H1 (cell line): Measurements from ENCODE around the gene PRSS8. TPM values are rescaled to one million over a fixed set of nuclear protein-coding genes. Genes with fewer than 3 reads are reported as not detected.

Source experiments
- CTCF ChIA-PET: fragments of 300-600 bp; sonication (Branson Sonifier 250); formaldehyde crosslinking; loops from one replicate; lab custom pipeline; 2021; ENCODE audit not compliant: partially characterized antibody; lab: Charles Lee
- POLR2A ChIA-PET: fragments of 300-600 bp; sonication (Branson Sonifier 250); formaldehyde crosslinking; loops from one replicate; lab custom pipeline; 2021; ENCODE audit warnings: inconsistent platforms; ENCODE audit not compliant: partially characterized antibody; lab: Charles Lee
- DNase-seq, 2 experiments: peaks; one replicate each; pipeline versions ENCODE4 v3.0.0 to v3.0.0-alpha.2; 2010 to 2022; ENCODE audit warnings: low spot score in 2 of 2, low read depth in 1 of 2, mixed read lengths in 1 of 2
- FAIRE-seq: peaks from 2 replicates; lab custom pipeline; 2011; peaks lifted over from hg19 to GRCh38; lab: Jason Lieb, UNC
- H2AFZ ChIP-seq: 2 replicates; pipeline ENCODE4 v1.8.1; 2012; ENCODE audit warnings: low read length, inconsistent platforms
- H2AK5ac ChIP-seq: 2 replicates; pipeline ENCODE4 v1.6.1; 2013; ENCODE audit warnings: low read depth, low read length
- H2BK120ac ChIP-seq: replicated peaks from 2 replicates; pipeline ENCODE3; 2013; ENCODE audit warnings: low read depth, low read length, inconsistent platforms
- H2BK12ac ChIP-seq: 2 replicates; pipeline ENCODE4 v1.6.1; 2013; ENCODE audit warnings: low read depth, low read length
- H2BK15ac ChIP-seq: 2 replicates; pipeline ENCODE4 v1.6.1; 2013; ENCODE audit warnings: low read length
- H2BK20ac ChIP-seq: 2 replicates; pipeline ENCODE4 v1.6.1; 2013; ENCODE audit warnings: low read length
- H2BK5ac ChIP-seq: 2 replicates; pipeline ENCODE4 v1.6.1; 2013; ENCODE audit warnings: low read depth, low read length
- H3K14ac ChIP-seq: 2 replicates; pipeline ENCODE4 v1.6.1; 2013; ENCODE audit warnings: inconsistent platforms; ENCODE audit not compliant: insufficient read length
- H3K18ac ChIP-seq: 2 replicates; pipeline ENCODE4 v1.6.1; 2013; ENCODE audit warnings: low read length; ENCODE audit errors: extremely low read depth
- H3K23ac ChIP-seq: 2 replicates; pipeline ENCODE4 v1.6.1; 2013; ENCODE audit warnings: inconsistent platforms; ENCODE audit not compliant: insufficient read length
- H3K23me2 ChIP-seq: 2 replicates; pipeline ENCODE4 v1.6.1; 2013; ENCODE audit warnings: low read depth, low read length
- H3K27ac ChIP-seq: 2 replicates; pipeline ENCODE4 v1.6.1; 2011; ENCODE audit warnings: low read depth, low read length, inconsistent platforms
- H3K27me3 ChIP-seq, 4 experiments: replicated peaks in 1 of 4; 1 replicate in 1 of 4; 2 replicates in 3 of 4; pipeline versions ENCODE4 v1.6.1 to v1.8.1; 2011 to 2013; ENCODE audit warnings: low read length in 3 of 4, mild to moderate bottlenecking in 3 of 4, inconsistent platforms in 2 of 4, mixed read lengths in 2 of 4, moderate library complexity in 1 of 4; ENCODE audit not compliant: control insufficient read depth in 3 of 4, insufficient read depth in 3 of 4; ENCODE audit errors: extremely low read depth in 1 of 4
- H3K36me3 ChIP-seq, 4 experiments: 2 replicates each; pipeline versions ENCODE4 v1.6.1 to v1.8.1; 2011 to 2013; ENCODE audit warnings: mild to moderate bottlenecking in 4 of 4, low read length in 3 of 4, moderate library complexity in 2 of 4, control low read depth in 1 of 4, inconsistent platforms in 1 of 4; ENCODE audit not compliant: insufficient read depth in 4 of 4, control insufficient read depth in 2 of 4
- H3K4ac ChIP-seq: replicated peaks from 2 replicates; pipeline ENCODE3; 2013; ENCODE audit warnings: low read length, low read depth, mixed read lengths, inconsistent platforms; ENCODE audit not compliant: insufficient read length
- H3K4me1 ChIP-seq, 4 experiments: replicated peaks in 1 of 4; 1 replicate in 1 of 4; 2 replicates in 3 of 4; pipeline versions ENCODE4 v1.6.1 to v1.8.1; 2011 to 2013; ENCODE audit warnings: low read length in 3 of 4, inconsistent platforms in 2 of 4, mixed read lengths in 1 of 4; ENCODE audit not compliant: insufficient read depth in 4 of 4, control insufficient read depth in 3 of 4
- H3K4me2 ChIP-seq, 2 experiments: 2 replicates each; pipeline versions ENCODE4 v1.6.1 to v1.8.1; 2011 to 2013; ENCODE audit warnings: low read depth in 2 of 2, low read length in 2 of 2, control low read depth in 1 of 2, inconsistent platforms in 1 of 2, mild to moderate bottlenecking in 1 of 2; ENCODE audit not compliant: insufficient read depth in 1 of 2
- H3K4me3 ChIP-seq, 4 experiments: fragments of 200-600, 300-600 bp in 1 of 4; sonication (generic), shearing (Covaris generic), sonication (Bioruptor Twin) in 1 of 4; 2 replicates each; pipeline versions ENCODE4 v1.5.1 to v1.8.1; 2011 to 2016; ENCODE audit warnings: low read length in 4 of 4, low read depth in 3 of 4, control low read depth in 2 of 4, inconsistent platforms in 2 of 4, mild to moderate bottlenecking in 2 of 4, mixed read lengths in 1 of 4, moderate library complexity in 1 of 4; ENCODE audit not compliant: insufficient read depth in 2 of 4; ENCODE audit errors: extremely low read depth in 1 of 4
- H3K56ac ChIP-seq: replicated peaks from 2 replicates; pipeline ENCODE3; 2013; ENCODE audit warnings: low read depth, mild to moderate bottlenecking, mixed read lengths, low read length, inconsistent platforms; ENCODE audit not compliant: insufficient read length
- H3K79me1 ChIP-seq: 2 replicates; pipeline ENCODE4 v1.6.1; 2013; ENCODE audit warnings: low read depth, low read length, control low read depth
- H3K79me2 ChIP-seq, 2 experiments: 2 replicates each; pipeline versions ENCODE4 v1.6.1 to v1.8.1; 2012 to 2013; ENCODE audit warnings: low read length in 2 of 2, mild to moderate bottlenecking in 2 of 2, inconsistent platforms in 1 of 2; ENCODE audit not compliant: insufficient read depth in 2 of 2, control insufficient read depth in 1 of 2
- H3K9ac ChIP-seq, 4 experiments: replicated peaks in 1 of 4; 1 replicate in 1 of 4; 2 replicates in 3 of 4; pipeline versions ENCODE4 v1.6.1 to v1.8.1; 2011 to 2013; ENCODE audit warnings: low read depth in 3 of 4, low read length in 3 of 4, control low read depth in 2 of 4, mild to moderate bottlenecking in 2 of 4, moderate library complexity in 2 of 4, inconsistent platforms in 1 of 4; ENCODE audit errors: extremely low read depth in 1 of 4
- H3K9me3 ChIP-seq, 2 experiments: 2 replicates each; pipeline versions ENCODE4 v1.6.1 to v1.8.1; 2012 to 2013; ENCODE audit warnings: mild to moderate bottlenecking in 2 of 2, moderate library complexity in 2 of 2, control low read depth in 1 of 2, inconsistent platforms in 1 of 2, low read depth in 1 of 2, low read length in 1 of 2, mixed read lengths in 1 of 2; ENCODE audit not compliant: insufficient read depth in 2 of 2
- H4K20me1 ChIP-seq, 2 experiments: replicated peaks in 1 of 2; 2 replicates each; pipeline versions ENCODE3 to v1.8.1; 2011 to 2013; ENCODE audit warnings: inconsistent platforms in 2 of 2, low read length in 2 of 2, mild to moderate bottlenecking in 1 of 2; ENCODE audit not compliant: insufficient read depth in 2 of 2, control insufficient read depth in 1 of 2
- H4K5ac ChIP-seq: 2 replicates; pipeline ENCODE4 v1.6.1; 2013; ENCODE audit warnings: low read length, low read depth, mixed read lengths, inconsistent platforms; ENCODE audit not compliant: insufficient read length
- H4K8ac ChIP-seq: 2 replicates; pipeline ENCODE4 v1.8.0; 2013; ENCODE audit warnings: mild to moderate bottlenecking, moderate library complexity, low read length, inconsistent platforms; ENCODE audit not compliant: insufficient read depth; ENCODE audit errors: extremely low read depth
- H4K91ac ChIP-seq: replicated peaks from 2 replicates; pipeline ENCODE3; 2013; ENCODE audit warnings: low read length, mixed read lengths, inconsistent platforms; ENCODE audit not compliant: insufficient read length
- KDM5A ChIP-seq: fragments of 200-600 bp; IDR thresholded peaks from 2 replicates; pipeline ENCODE4 v1.7.1; 2012; ENCODE audit warnings: mild to moderate bottlenecking, low read length, inconsistent platforms, mixed read lengths
- WGBS, 2 experiments: shearing (Covaris generic) in 1 of 2; methylation state at CpG; one replicate each; pipeline versions ENCODE4 v1.1.6 to v1.1.7; 2013 to 2015; ENCODE audit warnings: low lambda C conversion rate in 2 of 2, mixed read lengths in 2 of 2, inconsistent platforms in 1 of 2, low coverage in 1 of 2, missing lambda C conversion rate in 1 of 2; ENCODE audit not compliant: insufficient replicate concordance in 2 of 2, insufficient coverage in 1 of 2, insufficient read length in 1 of 2; ENCODE audit errors: extremely low coverage in 1 of 2, missing lambda C conversion rate in 1 of 2; 5-methylcytosine and 5-hydroxymethylcytosine counted together
- polyA plus RNA-seq, 7 experiments: library from polyadenylated mRNA; depleted of rRNA in 3 of 7; stranded (reverse) in 5 of 7; unstranded in 2 of 7; fragments of >200 nt in 5 of 7; fragments of 200-250 nt in 2 of 7; gene quantifications; 1 replicate in 5 of 7; 2 replicates in 1 of 7; 4 replicates in 1 of 7; pipeline versions ENCODE4 v1.2.1 to v1.2.3, GENCODE V29; 2011 to 2013; ENCODE audit warnings: missing spikeins in 2 of 7, mixed read lengths in 2 of 7
- total RNA-seq: library from RNA; stranded (reverse); fragmentation: NEBNext Ultra II Directional; extraction: Animal tissue kit (Norgen Biotek cat#: 25700); gene quantifications from 2 replicates; pipeline ENCODE4 v1.2.1, GENCODE V29; 2021

PRSS8 gene
- total and polyA plus RNA-seq, 2 of the 8 experiments (the other 6 are each of a cell fraction or from before 2014, with no cell fraction given), result 87.7 to 273 TPM

DNA sequence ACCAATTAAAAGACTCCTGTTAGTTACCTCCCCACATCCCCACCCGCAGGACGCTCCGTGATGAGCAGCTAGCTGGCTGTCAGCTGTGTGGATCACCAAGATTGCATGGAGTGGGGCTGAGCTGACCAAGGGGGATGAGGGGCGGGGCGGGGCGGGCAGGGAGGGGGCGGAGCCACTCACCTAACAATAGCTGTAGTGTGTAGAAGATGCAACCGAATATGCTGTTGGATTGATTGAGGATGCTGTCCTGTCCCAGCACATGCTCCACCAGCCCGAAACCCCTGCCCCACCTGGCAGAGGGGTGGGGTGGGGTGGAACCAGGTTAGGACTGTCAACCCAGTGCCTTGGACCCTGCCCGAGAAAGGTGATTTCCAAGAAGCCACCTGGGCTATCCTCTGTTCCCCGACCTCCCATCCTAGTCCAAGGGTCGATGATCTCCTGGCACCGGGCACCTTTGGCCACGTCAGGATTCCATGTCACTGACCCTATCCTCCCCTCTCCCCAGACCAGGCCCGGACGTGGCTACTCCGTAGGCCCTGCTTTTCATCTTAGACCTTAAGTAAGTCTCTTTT, 42.3 kb downstream of the PRSS8 start:
- H4K5ac ChIP-seq, result no peak overlapping the region
- POLR2A ChIA-PET, result interaction anchor here (0.6 to 4.2 kb wide), 11 partner anchors 9 to 124 kb away, joined by 3 to 26 read pairs (median 5); partner anchors contain the start of genes FUS, KAT8, ZNF646 and ZNF668
- no peak overlapping the region for H2BK5ac ChIP-seq
- no peak overlapping the region for H2BK20ac ChIP-seq
- peak overlapping the region; percentile 50 to 96 (median 74); a peak in 7 of 8 replicates for H3K4me3 ChIP-seq
- H4K91ac ChIP-seq, result no peak overlapping the region
- H2AK5ac ChIP-seq, result no peak overlapping the region
- peaks cover 10% of the 10 kb centered on the region for H3K23me2 ChIP-seq
- FAIRE-seq (no peak), DNase-seq (peak in 1 of 2 experiments; percentile 61)
- WGBS, 2 experiments, result 44% methylated on average over 12 of the region's 17 CpGs; no CpG with 5 or more reads in 1 of the 2 experiments
- peak overlapping the region in 1 of 4 experiments; percentile 60; a peak in 3 of 7 replicates for H3K9ac ChIP-seq
- no peaks in the 10 kb centered on the region for H3K9me3 ChIP-seq
- peaks cover 8 to 20% of the 10 kb centered on the region in 2 experiments for H4K20me1 ChIP-seq
- CTCF ChIA-PET, result interaction anchor here (0.8 to 2.3 kb wide), 8 partner anchors 8 to 108 kb away, joined by 3 to 10 read pairs (median 4); partner anchors contain the start of gene HSD3B7
- H4K8ac ChIP-seq, result no peak overlapping the region; the same call in 1 of the 2 replicates
- no peak overlapping the region for H3K14ac ChIP-seq
- H3K4me1 ChIP-seq, result peaks cover 0 to 9% (median 3%) of the 10 kb centered on the region in 4 experiments; a peak in 4 of 7 replicates
- no peak overlapping the region for H2BK12ac ChIP-seq
- H3K27me3 ChIP-seq, result no peaks in the 10 kb centered on the region
- no peak overlapping the region for H3K18ac ChIP-seq
- no peak overlapping the region for H2BK120ac ChIP-seq
- H3K56ac ChIP-seq, result no peak overlapping the region
- H3K79me1 ChIP-seq, result peaks cover 10% of the 10 kb centered on the region
- 0 out of 2 replicates have a peak overlapping the region, but pooled peaks have one; percentile 29 for H2BK15ac ChIP-seq
- peak overlapping the region; percentile 85 to 91 for H3K4me2 ChIP-seq
- H3K27ac ChIP-seq, result no peak overlapping the region
- no peak overlapping the region for H2AFZ ChIP-seq
- peaks cover 0 to 7% of the 10 kb centered on the region in 2 experiments; a peak in 1 of 4 replicates for H3K79me2 ChIP-seq
- H3K23ac ChIP-seq, result no peak overlapping the region
- H3K4ac ChIP-seq, result no peak overlapping the region
- peaks cover 0 to 15% (median 4%) of the 10 kb centered on the region in 4 experiments; a peak in 5 of 8 replicates for H3K36me3 ChIP-seq
- TF ChIP-seq KDM5A, result no peak
